Activated T-cell treated with anti-CD3 and anti-CD28 coated beads for 24 hours (primary cell): ENCODE measurements around the gene MRPL21.

ENCODE experiments used
- DNase-seq: peaks from one replicate; pipeline ENCODE4 v3.0.0-alpha.2; 2020; ENCODE audit warnings: low read depth

Gene MRPL21

DNA sequence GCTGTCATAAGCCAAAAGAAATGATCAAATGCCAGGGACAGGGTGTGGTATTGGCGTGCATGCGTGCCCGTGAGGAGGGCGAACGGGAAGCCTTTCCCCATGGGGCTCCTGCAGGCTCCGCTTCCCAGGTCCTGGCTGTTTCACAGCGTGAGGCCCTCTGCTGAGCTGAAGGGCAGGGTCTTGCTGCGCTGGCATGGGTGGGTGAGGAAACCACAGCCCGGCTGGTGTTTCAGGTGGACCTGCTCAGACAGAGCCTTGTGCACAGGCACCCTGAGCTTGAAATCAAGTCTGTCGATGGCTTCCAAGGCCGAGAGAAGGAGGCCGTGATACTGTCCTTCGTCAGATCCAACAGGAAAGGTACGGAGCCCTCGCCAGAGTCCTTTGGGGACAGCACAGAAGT lies 31.4 kb upstream of the MRPL21 start:
- no peak for DNase-seq

DNA sequence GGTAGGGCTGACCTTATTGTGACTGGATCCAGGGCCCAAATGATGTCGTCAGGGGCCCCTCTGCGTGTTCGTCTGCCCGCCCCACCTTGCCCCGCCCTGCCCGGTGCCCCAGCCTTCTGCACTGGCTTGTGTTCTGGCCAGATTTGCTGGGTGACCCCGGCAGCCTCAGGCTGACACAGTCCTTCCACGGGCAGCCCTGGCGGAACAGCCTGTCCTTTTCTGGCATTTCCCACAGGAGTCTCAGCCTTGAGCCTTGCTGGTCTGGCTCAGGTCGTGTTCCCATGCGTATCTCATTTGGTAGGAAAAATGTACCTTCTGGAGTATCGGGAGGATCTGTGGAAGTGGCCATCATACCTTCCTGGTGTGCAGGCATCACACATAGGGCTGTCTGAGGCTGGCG lies 31.0 kb upstream of the MRPL21 start:
- DNase-seq, result no peak

DNA sequence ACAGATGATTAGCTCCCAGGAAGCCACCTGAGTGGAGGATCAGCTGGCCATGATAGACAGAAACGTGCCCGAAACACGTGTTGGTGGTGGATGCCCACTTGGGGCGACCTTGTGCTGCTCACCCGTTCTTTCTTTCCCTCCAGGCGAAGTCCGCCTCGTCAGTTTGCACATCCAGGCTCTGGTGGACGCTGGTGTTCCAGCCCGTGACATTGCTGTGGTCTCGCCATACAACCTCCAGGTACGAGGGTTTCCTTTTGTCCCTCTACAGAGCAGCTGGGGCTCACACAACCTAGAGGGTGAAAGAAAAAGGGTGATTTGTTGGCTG lies 30.7 kb upstream of the MRPL21 start:
- no peak for DNase-seq

- no peak for DNase-seq
These were observed 30.1 kb upstream of the MRPL21 start for GRCh38 chr11:68933605-68934320.

DNA sequence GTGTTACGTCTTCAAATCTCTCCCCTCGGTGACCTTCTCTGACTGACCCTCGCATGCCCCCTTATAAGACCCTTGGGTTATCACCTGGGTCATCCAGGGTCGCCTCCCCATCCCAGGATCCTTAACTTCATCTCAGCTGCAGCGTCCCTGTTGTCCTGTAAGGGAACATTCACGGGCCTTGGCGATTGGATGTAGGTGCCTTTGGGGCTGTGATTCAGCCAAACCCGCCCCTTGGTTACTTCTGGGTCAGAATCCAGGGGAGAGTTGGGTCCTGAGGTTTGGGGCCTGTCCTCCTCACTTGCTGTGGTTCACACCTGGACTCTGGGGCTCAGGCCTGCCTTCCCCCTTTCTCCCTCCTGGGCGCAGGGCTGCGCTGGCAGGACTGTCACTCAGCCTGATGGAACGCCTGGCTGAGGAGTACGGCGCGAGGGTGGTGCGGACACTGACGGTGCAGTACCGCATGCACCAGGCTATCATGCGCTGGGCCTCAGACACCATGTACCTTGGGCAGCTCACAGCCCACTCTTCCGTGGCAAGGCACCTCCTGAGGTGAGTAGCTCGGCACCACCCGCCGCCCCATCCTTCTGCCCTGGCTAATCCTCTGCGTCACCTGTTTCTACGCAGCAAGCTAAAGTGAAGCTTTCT lies 29.4 kb upstream of the MRPL21 start:
- DNase-seq, result no peak

DNA sequence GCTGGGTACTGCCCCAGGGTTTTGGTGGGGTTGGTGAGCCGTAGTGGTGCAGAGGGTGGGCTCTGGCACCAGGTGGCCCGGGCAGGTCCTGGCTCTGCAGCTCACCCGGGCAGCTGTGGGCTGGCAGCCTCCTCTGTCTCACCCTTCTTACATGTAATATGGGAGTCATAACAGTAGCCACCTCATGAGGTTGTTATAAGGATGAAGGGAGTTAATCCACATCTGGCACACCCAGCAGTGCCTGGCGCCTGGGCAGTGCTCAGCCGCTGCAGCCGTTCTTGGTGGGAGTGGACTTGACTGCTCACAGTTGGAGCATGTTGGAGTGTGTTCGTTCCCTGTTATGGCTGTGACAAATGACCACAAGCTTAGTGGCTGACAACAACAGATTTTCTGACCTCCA lies 28.7 kb upstream of the MRPL21 start:
- DNase-seq, result no peak

DNA sequence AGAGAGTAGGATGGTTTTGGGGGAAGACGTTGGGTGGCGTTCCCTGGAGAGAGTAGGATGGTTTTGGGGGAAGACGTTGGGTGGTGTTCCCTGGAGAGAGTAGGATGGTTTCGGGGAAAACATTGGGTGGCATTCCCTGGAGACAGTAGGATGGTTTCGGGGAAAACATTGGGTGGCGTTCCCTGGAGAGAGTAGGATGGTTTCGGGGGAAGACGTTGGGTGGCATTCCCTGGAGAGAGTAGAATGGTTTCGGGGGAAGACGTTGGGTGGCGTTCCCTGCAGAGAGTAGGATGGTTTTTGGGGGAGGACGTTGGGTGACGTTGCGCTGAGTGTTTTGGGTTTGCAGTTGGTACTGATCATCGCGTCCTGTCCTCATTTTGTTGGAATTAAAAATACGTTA lies 28.3 kb upstream of the MRPL21 start:
- no peak for DNase-seq

- DNase-seq, result no peak
These were observed 27.6 kb upstream of the MRPL21 start for GRCh38 chr11:68930991-68931855.

DNA sequence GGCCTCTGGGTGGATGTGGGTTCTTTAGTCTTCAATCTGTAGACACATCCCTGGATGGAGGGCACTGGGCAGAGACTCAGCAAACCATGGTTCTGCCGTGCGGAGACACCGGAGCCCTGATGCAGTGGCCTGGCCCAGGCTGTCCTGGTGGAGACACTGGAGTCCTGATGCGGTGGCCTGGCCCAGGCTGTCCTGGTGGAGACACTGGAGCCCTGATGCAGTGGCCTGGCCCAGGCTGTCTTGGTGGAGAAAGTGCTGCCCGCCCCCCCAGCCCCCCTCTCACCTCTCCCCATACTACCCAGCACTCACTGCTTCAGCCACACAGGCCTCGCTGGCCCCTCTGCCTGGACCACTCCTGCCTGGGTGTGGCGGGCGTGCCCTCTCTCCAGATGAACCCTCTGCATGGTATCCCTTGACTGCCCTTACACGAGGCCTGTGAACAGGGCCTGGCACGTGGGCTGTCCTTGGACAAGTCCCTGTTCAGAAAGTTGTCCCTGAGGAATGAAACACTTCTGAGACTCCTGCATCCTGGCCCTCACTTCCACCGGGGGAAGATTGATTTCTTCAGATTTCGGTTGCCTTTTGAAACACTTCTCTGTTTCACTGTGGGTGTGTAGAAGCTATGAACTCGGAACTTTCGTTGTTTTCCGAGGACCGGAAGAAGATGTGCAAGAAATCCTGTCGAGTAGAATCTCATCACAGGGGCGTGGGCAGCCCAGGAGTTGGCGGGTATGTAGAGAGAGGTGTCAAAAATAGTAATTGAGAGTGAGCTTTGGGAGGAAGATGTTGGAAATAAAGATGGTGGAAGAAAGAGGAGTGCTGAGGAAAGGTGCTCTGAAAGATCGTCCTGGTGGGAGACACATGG lies 26.3 kb upstream of the MRPL21 start:
- no peak for DNase-seq

GRCh38 chr11:68929135-68929534 lies 25.5 kb upstream of the MRPL21 start:
- DNase-seq, result no peak

DNA sequence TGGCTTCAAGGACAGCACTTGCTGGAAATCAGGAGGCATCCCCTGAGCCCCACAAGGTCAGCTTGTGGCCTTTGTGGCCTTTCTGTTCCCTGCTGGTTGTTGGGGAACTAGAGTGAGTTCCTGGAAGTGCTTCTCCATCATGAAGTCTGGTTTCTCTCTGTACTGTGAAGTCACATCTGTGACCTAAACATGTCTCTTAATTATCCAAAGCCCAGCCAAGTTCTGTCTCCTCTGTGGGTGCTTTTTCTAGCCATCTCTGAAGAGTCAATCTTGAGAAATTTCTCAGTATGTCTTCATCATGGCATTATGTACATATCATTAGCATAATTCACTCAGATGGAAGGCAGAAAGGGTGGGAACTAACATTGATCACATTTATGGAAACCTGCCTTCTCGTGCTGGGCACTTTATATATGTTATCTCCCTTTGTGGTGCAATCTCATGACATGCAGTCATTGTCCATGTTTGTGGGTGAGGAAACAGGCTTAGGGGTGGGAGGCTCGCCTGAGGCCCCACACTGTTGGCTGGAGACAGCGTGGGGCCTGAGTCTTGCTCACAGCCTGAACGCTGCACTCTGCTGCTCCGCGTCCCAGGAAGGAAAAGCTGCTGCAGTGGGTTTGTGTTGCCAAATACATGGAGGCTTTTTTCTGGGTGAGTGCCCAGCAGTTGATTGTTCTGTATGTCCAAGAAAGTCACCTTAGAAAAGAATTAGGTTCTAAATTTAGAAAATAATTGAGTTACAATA lies 24.7 kb upstream of the MRPL21 start:
- DNase-seq, result no peak

- DNase-seq, result no peak
These were observed 23.9 kb upstream of the MRPL21 start for GRCh38 chr11:68927280-68928135.

- DNase-seq, result no peak
These were observed 22.0 kb upstream of the MRPL21 start for GRCh38 chr11:68925611-68926010.

DNA sequence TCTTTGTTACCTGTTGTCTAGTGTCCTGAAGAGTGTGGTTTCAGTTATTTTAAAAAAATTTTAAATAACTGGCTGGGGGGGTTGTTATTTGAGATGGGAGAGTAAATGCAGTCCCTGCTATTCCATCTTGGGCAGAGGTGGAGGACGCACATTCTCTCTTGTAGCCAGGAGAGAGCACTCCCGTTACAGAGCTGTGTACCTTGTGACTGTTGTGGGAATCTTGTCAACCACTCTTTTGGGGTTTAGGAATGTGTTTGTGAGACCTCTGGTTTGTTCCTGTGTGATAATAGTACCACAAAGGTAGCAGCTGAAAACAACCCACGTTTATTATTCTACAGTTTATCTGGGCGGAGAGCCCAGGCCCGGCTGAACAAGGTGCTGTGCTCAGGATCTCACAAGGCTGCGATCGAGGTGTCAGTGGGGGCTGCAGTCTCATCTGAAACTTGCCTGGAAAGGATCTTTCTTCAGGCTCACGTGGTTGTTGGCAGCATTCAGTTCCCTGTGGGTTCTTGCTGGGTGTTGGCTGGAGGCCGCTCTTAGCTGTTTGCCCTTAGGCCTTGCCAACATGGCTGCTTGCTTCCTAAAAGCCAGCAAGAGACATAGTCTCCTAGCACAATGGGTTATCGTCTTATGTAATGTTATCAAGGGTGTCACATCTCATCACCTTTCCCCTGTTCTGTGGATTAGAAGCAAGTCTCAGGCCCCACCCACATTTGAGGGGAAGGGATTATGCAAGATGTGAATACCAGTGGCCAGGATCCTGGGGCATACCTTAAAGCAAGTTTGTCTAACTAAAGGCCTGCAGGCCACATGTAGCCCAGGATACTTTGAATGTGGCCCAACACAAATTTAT lies 20.7 kb upstream of the MRPL21 start:
- DNase-seq, result no peak

DNA sequence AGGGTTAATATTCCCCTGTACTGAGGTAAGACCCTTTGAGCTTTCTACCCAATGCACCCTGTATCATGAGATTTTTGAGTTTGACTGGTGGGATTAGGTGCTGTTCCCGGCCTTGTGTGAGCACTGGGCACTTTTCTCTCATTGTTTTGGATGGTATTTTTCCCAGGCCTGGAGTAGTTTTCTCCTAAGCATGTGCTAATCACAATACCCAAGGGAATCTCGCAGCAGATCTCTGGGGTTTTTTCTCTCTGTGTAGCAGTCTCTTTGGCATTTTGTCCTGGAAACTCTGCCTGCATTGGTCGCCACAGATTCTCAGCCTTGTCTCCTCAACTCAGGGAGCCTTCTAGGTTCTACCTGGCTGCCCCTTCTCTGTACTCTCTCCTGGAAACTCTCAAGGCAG lies 20.0 kb upstream of the MRPL21 start:
- no peak for DNase-seq

- no peak for DNase-seq
These were observed 12.8 kb upstream of the MRPL21 start for GRCh38 chr11:68916439-68916838.

- DNase-seq, result no peak
These were observed 11.1 kb upstream of the MRPL21 start for GRCh38 chr11:68914761-68915160.

DNA sequence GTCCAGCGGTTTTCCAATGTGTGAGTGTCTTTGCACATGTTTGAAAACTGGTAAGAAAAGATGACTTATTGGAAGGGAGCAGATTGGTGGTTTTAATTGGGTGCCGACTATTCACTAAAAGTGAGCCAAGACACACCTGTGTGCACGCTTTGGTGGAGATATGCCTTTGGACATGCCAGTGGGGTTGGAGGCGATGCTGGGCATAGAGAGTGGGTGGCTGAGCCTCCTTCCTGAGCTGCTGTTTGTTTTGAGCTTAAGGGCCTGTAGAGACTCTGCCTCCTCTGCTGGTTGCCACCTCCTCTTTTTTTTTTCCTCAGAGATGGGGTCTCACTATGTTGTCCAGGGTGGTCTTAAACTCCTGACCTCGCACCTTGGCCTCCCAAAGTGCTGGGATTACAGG lies 9.6 kb upstream of the MRPL21 start:
- DNase-seq, result no peak

- no peak for DNase-seq
These were observed 8.6 kb upstream of the MRPL21 start for GRCh38 chr11:68912254-68912653.

DNA sequence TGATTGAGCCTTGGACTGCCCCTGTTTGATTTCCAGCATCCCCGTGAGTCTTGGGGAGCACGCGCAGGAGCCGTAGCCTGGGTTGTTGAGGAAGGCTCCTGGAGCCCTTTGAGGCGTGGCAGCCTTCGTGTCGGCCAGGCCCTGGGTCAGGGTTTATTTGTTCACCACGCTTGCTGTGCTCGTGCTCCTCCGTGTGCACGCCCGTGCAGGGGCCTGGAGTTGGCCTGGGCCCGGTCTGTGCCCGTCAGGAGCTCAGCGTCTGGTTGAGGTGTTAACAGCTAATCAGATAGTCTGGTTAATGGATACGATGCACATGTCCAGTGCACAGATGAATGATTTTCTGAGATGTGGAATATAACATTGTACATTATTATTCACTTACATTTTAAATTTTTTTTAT lies 8.1 kb upstream of the MRPL21 start:
- no peak for DNase-seq
